GM18868 (cell line): ENCODE data around the gene TWF2.
A peak's percentile ranks its signal among the peaks of the same experiment; 100 is the strongest.
"Not testable (repeated sequence)": the region's sequence is repeated elsewhere in the genome, so short reads cannot be mapped to it uniquely, and the experiment has no call there.

Experiments used
- ATAC-seq: cut with Tn5 transposase; IDR thresholded peaks from one replicate; pipeline ENCODE4 v1.9.1; 2021; ENCODE audit warnings: mild to moderate bottlenecking, moderate library complexity; ENCODE audit not compliant: unreplicated experiment

TWF2 gene

GRCh38 chr3:52238761-52239701 is at the start of gene TWF2:
Gene TWF2 (minus strand): TSS chr3:52239158. CDS start chr3:52239016, 142 bp downstream.
- peak; percentile 78 for ATAC-seq

- no peak for ATAC-seq
Observed at GRCh38 chr3:52288674-52289073, 49.7 kb upstream of the TWF2 start.

DNA sequence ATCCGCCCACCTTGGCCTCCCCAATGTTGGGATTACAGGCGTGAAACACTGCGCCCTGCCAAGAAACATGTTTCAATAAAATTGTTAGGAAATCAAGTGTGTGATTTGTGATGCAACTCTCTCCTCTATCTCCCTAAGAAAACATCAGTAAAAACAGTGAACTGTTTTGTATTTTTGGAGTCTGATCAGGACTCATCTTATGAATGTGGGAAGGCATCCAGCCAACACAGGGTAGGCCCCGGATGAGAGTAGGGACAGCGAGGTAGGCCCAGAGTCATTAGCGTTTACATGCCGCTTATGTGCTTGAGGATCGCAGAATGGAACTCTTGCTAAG is 47.8 kb upstream of the TWF2 start:
- no peak for ATAC-seq

GRCh38 chr3:52284051-52284450 is 45.1 kb upstream of the TWF2 start:
- ATAC-seq, result not testable (repeated sequence)

- ATAC-seq, result no peak
Observed at GRCh38 chr3:52283306-52283705, 44.3 kb upstream of the TWF2 start.

GRCh38 chr3:52281981-52282801 is 43.2 kb upstream of the TWF2 start:
- ATAC-seq, result no peak

GRCh38 chr3:52280050-52280461 is 41.1 kb upstream of the TWF2 start:
- ATAC-seq, result no peak

- ATAC-seq, result no peak
Observed at GRCh38 chr3:52279596-52279995, 40.6 kb upstream of the TWF2 start.

DNA sequence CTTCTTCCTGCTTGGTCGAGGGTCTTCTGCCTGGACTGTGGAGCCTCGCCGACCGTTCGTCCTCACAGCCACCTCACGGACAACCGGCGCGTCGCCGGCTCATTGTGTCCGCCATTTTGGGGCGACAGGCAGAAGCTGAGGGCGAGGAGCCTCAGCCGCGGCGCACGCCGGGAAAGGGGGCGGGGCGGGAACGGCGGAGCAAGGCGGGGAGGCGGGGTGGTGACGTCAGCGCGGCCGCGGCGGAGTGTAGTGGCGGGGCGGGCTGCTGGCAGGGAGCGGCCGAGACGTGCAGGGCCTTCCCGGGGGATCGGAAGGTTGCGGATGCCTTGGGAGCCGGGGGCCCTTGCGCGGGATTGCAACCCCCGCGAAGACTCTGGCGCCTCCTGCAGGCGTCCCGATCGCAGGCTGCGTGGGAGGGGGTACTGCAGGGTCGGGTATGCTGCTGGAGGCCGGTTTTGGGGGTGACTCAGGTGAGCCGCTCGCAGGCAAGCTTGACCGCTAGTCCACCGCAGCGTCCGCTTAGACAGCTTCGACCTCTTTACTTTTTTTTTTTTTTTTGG is 39.6 kb upstream of the TWF2 start, which contains the start of gene WDR82:
WDR82 (minus strand) TSS at position 140 of the 560 bp plus-strand sequence. CDS start 288 bp downstream, outside the sequence.
- ATAC-seq, result peak; percentile 87

DNA sequence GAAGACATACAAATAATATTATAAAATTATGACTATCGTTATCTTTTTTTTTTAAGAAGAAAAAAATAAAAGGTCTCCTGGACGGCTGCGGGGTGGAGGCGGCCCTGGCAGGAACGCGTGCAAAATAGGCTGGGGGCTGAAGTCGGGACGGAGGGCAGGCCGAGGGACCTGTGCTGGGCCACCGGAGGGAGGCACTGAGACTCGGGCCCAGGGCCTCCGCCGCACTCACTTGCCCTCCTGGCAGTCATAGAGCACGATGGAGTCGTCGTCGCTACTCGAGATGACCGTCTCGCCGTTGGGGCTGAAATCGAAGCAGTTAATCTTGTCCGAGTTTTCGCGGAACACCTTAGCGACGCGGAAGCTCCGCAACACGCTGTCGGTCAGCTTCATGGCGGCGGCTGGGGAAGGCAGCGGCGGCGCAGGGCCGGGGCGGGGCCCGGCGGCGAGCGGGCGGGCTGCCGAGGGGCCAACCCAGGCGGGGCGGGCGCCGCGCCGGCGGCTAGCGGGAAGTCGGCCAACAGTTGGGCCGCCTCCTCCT is 39.1 kb upstream of the TWF2 start:
- peak; percentile 64 for ATAC-seq

GRCh38 chr3:52277071-52277964 is 38.4 kb upstream of the TWF2 start:
- no peak for ATAC-seq

GRCh38 chr3:52274781-52275180 is 35.8 kb upstream of the TWF2 start:
- ATAC-seq, result not testable (repeated sequence)

DNA sequence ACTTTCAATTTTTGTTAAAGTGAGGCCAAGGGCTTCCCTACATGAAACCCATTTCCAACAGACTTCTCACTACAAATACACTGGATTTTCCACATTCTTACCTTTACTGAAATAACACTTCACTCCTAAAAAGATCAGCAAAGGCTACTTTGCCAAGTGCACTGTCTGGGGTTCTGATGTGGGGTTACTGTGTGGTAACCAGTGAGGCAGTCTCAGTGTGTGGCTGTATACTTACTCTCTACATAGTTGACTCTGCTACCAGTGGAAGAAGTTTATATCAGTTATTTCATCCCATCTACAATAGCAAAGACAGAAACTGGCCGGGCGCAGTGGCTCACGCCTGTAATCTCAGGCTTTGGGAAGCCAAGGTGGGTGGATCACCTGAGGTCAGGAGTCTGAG is 33.9 kb upstream of the TWF2 start:
- no peak for ATAC-seq

GRCh38 chr3:52272172-52272571 is 33.2 kb upstream of the TWF2 start:
- not testable (repeated sequence) for ATAC-seq

- no peak for ATAC-seq
Observed at GRCh38 chr3:52270252-52270754, 31.3 kb upstream of the TWF2 start.

DNA sequence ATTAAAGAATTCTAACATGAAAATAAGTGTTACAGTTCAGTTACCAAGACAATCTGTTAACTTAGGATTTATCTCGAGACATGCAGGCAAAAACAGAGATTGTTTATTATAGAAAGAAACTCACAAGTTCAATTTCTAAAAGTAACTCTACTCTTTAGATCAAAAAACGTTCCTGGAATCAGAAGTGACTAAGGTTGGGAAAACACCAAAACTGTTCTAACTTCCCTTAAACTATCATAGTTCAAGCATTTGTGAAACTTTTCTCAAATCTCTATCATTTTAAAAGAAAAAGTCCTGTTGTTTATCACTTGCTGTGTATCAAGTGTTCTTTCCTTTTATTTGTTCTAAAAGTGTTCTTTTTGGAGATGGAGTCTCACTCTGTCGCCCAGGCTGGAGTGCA is 30.8 kb upstream of the TWF2 start:
- no peak for ATAC-seq

DNA sequence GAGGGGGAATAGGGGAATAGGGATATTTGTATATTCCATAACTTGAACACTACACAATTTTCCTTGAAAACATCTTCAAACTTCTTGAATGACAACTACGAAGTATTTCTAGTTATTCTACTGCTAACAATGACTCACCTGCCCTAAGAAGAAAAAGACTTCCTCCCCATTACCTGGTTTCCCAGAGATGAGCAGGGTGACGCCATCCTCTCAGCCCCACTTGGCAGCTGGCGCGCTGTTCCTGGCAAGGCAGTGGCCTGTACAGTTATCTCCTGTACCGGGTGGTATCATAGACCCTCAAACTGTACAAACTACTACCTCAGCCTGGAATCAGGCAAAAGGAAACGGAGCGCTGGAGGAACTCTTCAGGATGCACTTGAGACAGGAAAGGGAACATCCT is 29.1 kb upstream of the TWF2 start:
- ATAC-seq, result no peak

GRCh38 chr3:52265387-52265786 is 26.4 kb upstream of the TWF2 start:
- no peak for ATAC-seq

DNA sequence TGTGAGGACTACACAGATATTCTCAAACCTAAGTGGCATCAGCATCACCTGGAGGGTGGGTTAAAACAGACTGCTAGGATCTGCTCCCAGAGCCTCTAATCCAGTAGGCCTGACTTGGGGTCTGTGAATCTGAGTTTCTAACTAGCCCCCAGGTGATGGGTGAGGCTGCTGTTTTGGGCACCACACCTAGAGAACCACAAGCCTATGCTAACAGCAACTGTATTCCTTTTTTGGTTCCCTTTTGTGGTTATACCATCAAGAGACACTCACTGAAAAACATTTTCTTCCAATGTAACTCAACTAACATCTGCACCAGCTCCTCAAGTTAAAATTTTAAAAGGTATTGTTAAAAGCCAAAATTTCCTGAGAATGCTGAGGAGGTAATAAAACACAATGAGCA is 23.5 kb upstream of the TWF2 start:
- no peak for ATAC-seq

GRCh38 chr3:52259448-52259847 is 20.5 kb upstream of the TWF2 start:
- ATAC-seq, result no peak
